Osteoblast (primary cell): Measurements from ENCODE around the gene NINL. TPM values are rescaled to one million over a fixed set of nuclear protein-coding genes. Genes with fewer than 3 reads are reported as not detected.

ENCODE experiments used
- DNase-seq: peaks from one replicate; pipeline ENCODE4 v3.0.0; 2011; ENCODE audit warnings: low spot score, mixed read lengths; ENCODE audit not compliant: insufficient read length; ENCODE audit errors: missing footprints
- H2AFZ ChIP-seq: 2 replicates; pipeline ENCODE4 v1.6.0; 2011; ENCODE audit warnings: mild to moderate bottlenecking, low read length
- H3K27ac ChIP-seq: 2 replicates; pipeline ENCODE4 v1.5.1; 2011; ENCODE audit warnings: mild to moderate bottlenecking, low read depth, low read length, moderate library complexity
- H3K27me3 ChIP-seq: 2 replicates; pipeline ENCODE4 v1.6.0; 2012; ENCODE audit warnings: mild to moderate bottlenecking, control low read depth, inconsistent platforms, low read length, moderate library complexity; ENCODE audit not compliant: insufficient read depth
- H3K36me3 ChIP-seq: 2 replicates; pipeline ENCODE4 v1.5.1; 2011; ENCODE audit warnings: mild to moderate bottlenecking, low read length, control low read depth, moderate library complexity; ENCODE audit not compliant: insufficient read depth
- H3K4me1 ChIP-seq: 2 replicates; pipeline ENCODE4 v1.5.1; 2011; ENCODE audit warnings: mild to moderate bottlenecking, low read length, control low read depth, moderate library complexity; ENCODE audit not compliant: insufficient read depth
- H3K4me2 ChIP-seq: 2 replicates; pipeline ENCODE4 v1.6.0; 2011; ENCODE audit warnings: mild to moderate bottlenecking, low read length; ENCODE audit not compliant: insufficient read depth
- H3K4me3 ChIP-seq: fragments of 200-600 bp; sonication (generic); 3 replicates; pipeline ENCODE4 v1.5.1; 2012; ENCODE audit warnings: mild to moderate bottlenecking, low read length, inconsistent platforms; ENCODE audit not compliant: insufficient read depth
- H3K79me2 ChIP-seq: 2 replicates; pipeline ENCODE4 v1.6.0; 2012; ENCODE audit warnings: mild to moderate bottlenecking, low read length, control low read depth, inconsistent platforms; ENCODE audit not compliant: insufficient read depth
- H3K9me3 ChIP-seq: 2 replicates; pipeline ENCODE4 v1.5.1; 2011; ENCODE audit warnings: low read depth, low read length, control low read depth
- H4K20me1 ChIP-seq: 2 replicates; pipeline ENCODE4 v1.6.0; 2012; ENCODE audit warnings: mild to moderate bottlenecking, low read length, control low read depth; ENCODE audit not compliant: insufficient read depth
- CTCF ChIP-seq: IDR thresholded peaks from 2 replicates; pipeline ENCODE4 v1.5.1; 2011; ENCODE audit warnings: mild to moderate bottlenecking, low read depth, low read length, moderate library complexity; ENCODE audit errors: extremely low read depth
- total RNA-seq: library from RNA; depleted of rRNA; stranded (reverse); fragments of >200 nt; gene quantifications from 2 replicates; pipeline ENCODE4 v1.2.3, GENCODE V29; 2012

NINL gene
- total RNA-seq, 1 donor, result 14.8 TPM

GRCh38 chr20:25573288-25574251 is 11.8 kb downstream of the NINL start:
- Histone ChIP-seq H3K79me2 (peaks cover 37% of the 10 kb centered on the region), H3K4me1 (peaks cover 18% of the 10 kb centered on the region), H3K4me2 (peak overlapping the region; percentile 68), H3K9me3 (no peaks in the 10 kb centered on the region), H2AFZ (peak overlapping the region; percentile 72), H3K36me3 (no peaks in the 10 kb centered on the region), H4K20me1 (peaks cover 6% of the 10 kb centered on the region), H3K4me3 (no peak overlapping the region), H3K27ac (peak overlapping the region; percentile 73), H3K27me3 (no peaks in the 10 kb centered on the region)
- TF ChIP-seq CTCF, result no peak
- DNase-seq, result peak; percentile 87

GRCh38 chr20:25571817-25572216 is 13.5 kb downstream of the NINL start:
- Histone ChIP-seq H3K36me3 (no peaks in the 10 kb centered on the region), H3K4me3 (no peak overlapping the region), H2AFZ (no peak overlapping the region), H4K20me1 (peaks cover 6% of the 10 kb centered on the region), H3K27me3 (no peaks in the 10 kb centered on the region), H3K79me2 (peaks cover 29% of the 10 kb centered on the region), H3K27ac (no peak overlapping the region), H3K9me3 (no peaks in the 10 kb centered on the region), H3K4me1 (peaks cover 18% of the 10 kb centered on the region), H3K4me2 (no peak overlapping the region)
- TF ChIP-seq CTCF, result no peak
- DNase-seq, result no peak

GRCh38 chr20:25571240-25571639 is 14.1 kb downstream of the NINL start:
- no peak overlapping the region for H3K27ac ChIP-seq
- no peak overlapping the region for H2AFZ ChIP-seq
- H3K4me2 ChIP-seq, result no peak overlapping the region
- no peak for TF ChIP-seq CTCF
- H3K36me3 ChIP-seq, result no peaks in the 10 kb centered on the region
- no peaks in the 10 kb centered on the region for H3K9me3 ChIP-seq
- H3K79me2 ChIP-seq, result peaks cover 31% of the 10 kb centered on the region
- H4K20me1 ChIP-seq, result peaks cover 6% of the 10 kb centered on the region
- H3K4me1 ChIP-seq, result peaks cover 18% of the 10 kb centered on the region
- no peak for DNase-seq
- no peak overlapping the region for H3K4me3 ChIP-seq
- H3K27me3 ChIP-seq, result no peaks in the 10 kb centered on the region

- Histone ChIP-seq H3K4me3 (no peak overlapping the region), H4K20me1 (peaks cover 3% of the 10 kb centered on the region), H3K27ac (no peak overlapping the region), H3K36me3 (no peaks in the 10 kb centered on the region), H3K4me1 (peaks cover 18% of the 10 kb centered on the region), H3K9me3 (no peaks in the 10 kb centered on the region), H3K27me3 (no peaks in the 10 kb centered on the region), H2AFZ (no peak overlapping the region), H3K79me2 (peaks cover 31% of the 10 kb centered on the region), H3K4me2 (no peak overlapping the region)
- TF ChIP-seq CTCF, result no peak
- no peak for DNase-seq
Measured at GRCh38 chr20:25570148-25570530, 15.2 kb downstream of the NINL start.
